OCI-LY1 (cell line): ENCODE data around the gene ZMYND15.

Source experiments
- H2AFZ ChIP-seq: fragments of 200-600 bp; sonication (generic), shearing (Covaris generic); 2 replicates; pipeline ENCODE4 v1.6.0; 2014; ENCODE audit warnings: antibody characterized with exemption, mild to moderate bottlenecking, low read length
- H3F3A ChIP-seq: fragments of 200-600 bp; sonication (generic), shearing (Covaris generic); 2 replicates; pipeline ENCODE4 v1.6.0; 2014; ENCODE audit warnings: mild to moderate bottlenecking, antibody characterized with exemption, low read length, moderate library complexity; ENCODE audit not compliant: insufficient read depth
- H3K27ac ChIP-seq: fragments of 200-600 bp; sonication (generic); 2 replicates; pipeline ENCODE4 v1.5.1; 2014; ENCODE audit warnings: low read length, mixed run types, mild to moderate bottlenecking, low read depth; ENCODE audit not compliant: poor library complexity, severe bottlenecking
- H3K27me3 ChIP-seq: fragments of 200-600 bp; sonication (generic); 2 replicates; pipeline ENCODE4 v1.6.0; 2014; ENCODE audit warnings: antibody characterized with exemption, mild to moderate bottlenecking, low read length, moderate library complexity; ENCODE audit not compliant: insufficient read depth
- H3K36me3 ChIP-seq: fragments of 200-600 bp; sonication (generic); 2 replicates; pipeline ENCODE4 v1.6.1; 2014; ENCODE audit warnings: mild to moderate bottlenecking, antibody characterized with exemption, low read length, moderate library complexity, mixed read lengths; ENCODE audit not compliant: insufficient read depth
- H3K4me1 ChIP-seq: fragments of 200-600 bp; sonication (generic); 2 replicates; pipeline ENCODE4 v1.5.1; 2014; ENCODE audit warnings: mild to moderate bottlenecking, low read length, moderate library complexity; ENCODE audit not compliant: insufficient read depth, severe bottlenecking
- H3K4me2 ChIP-seq: fragments of 200-600 bp; sonication (generic), shearing (Covaris generic); 2 replicates; pipeline ENCODE4 v1.6.1; 2014; ENCODE audit warnings: low read length
- H3K4me3 ChIP-seq: fragments of 200-600 bp; sonication (generic); 2 replicates; pipeline ENCODE4 v1.5.1; 2014; ENCODE audit warnings: low read length, low read depth, mild to moderate bottlenecking, mixed read lengths; ENCODE audit not compliant: poor library complexity, severe bottlenecking
- H3K79me2 ChIP-seq: fragments of 200-600 bp; shearing (Covaris generic); 2 replicates; pipeline ENCODE4 v1.6.1; 2016; ENCODE audit warnings: mixed run types, low read length, mixed read lengths; ENCODE audit not compliant: insufficient read depth
- H3K9ac ChIP-seq: fragments of 200-600 bp; sonication (generic), shearing (Covaris generic); 2 replicates; pipeline ENCODE4 v1.6.1; 2014; ENCODE audit warnings: mild to moderate bottlenecking, low read length, mixed read lengths
- H3K9me2 ChIP-seq: fragments of 200-600 bp; sonication (generic), shearing (Covaris generic); 2 replicates; pipeline ENCODE4 v1.6.1; 2014; ENCODE audit warnings: low read depth, mild to moderate bottlenecking, low read length, mixed read lengths
- H3K9me3 ChIP-seq: fragments of 200-600 bp; shearing (Covaris generic); 2 replicates; pipeline ENCODE4 v1.6.1; 2014; ENCODE audit warnings: low read length, mixed read lengths
- H4K20me1 ChIP-seq: fragments of 200-600 bp; sonication (generic), shearing (Covaris generic); 2 replicates; pipeline ENCODE4 v1.6.0; 2016; ENCODE audit warnings: mild to moderate bottlenecking, low read length; ENCODE audit not compliant: insufficient read depth
- CTCF ChIP-seq: fragments of 200-600 bp; sonication (generic), shearing (Covaris generic); IDR thresholded peaks from 2 replicates; pipeline ENCODE4 v1.5.1; 2017; ENCODE audit warnings: mild to moderate bottlenecking, antibody characterized with exemption, low read length, moderate library complexity, mixed read lengths
- EZH2 ChIP-seq: fragments of 200-600 bp; sonication (generic), shearing (Covaris generic); IDR thresholded peaks from 2 replicates; pipeline ENCODE4 v1.8.0; 2017; ENCODE audit warnings: borderline replicate concordance, mixed run types, mild to moderate bottlenecking, antibody characterized with exemption, low read length, moderate library complexity, mixed read lengths

Gene ZMYND15

GRCh38 chr17:4715063-4715744, 24.4 kb upstream of the ZMYND15 start:
- H3K4me3 ChIP-seq = no peak overlapping the region
- no peaks in the 10 kb centered on the region for H3K9me3 ChIP-seq
- H3K9ac ChIP-seq = no peak overlapping the region; the same call in 1 of the 2 replicates
- no peaks in the 10 kb centered on the region for H4K20me1 ChIP-seq
- H3K79me2 ChIP-seq = no peaks in the 10 kb centered on the region
- H3K4me1 ChIP-seq = peaks cover 44% of the 10 kb centered on the region
- no peak for TF ChIP-seq EZH2
- no peak for TF ChIP-seq CTCF
- H3K36me3 ChIP-seq = peaks cover 33% of the 10 kb centered on the region
- H3K27me3 ChIP-seq = no peaks in the 10 kb centered on the region
- peak overlapping the region; percentile 7 for H3K27ac ChIP-seq
- H3F3A ChIP-seq = no peaks in the 10 kb centered on the region
- no peak overlapping the region for H2AFZ ChIP-seq
- H3K4me2 ChIP-seq = peak overlapping the region; percentile 27; the same call in 1 of the 2 replicates
- H3K9me2 ChIP-seq = no peaks in the 10 kb centered on the region

DNA sequence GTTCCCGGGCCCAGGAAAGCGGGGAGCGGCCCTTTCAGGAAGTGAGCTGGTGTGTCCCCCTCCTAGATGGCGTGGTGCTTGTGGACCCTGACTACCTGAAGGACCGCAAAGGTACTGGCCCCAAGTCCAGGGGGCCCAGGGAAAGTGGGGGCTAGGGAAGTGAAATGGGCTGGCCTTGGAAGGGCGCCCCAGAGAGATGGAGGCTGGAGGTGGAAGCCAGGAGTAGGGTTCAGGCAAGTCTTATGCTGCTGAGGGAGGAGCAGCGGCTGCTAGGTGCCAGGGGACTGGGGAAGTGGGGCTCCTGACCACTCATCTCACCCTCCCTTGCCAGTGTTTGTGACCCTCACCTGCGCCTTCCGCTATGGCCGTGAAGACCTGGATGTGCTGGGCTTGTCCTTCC, 23.6 kb upstream of the ZMYND15 start:
- Histone ChIP-seq H3K4me2 (no peak overlapping the region), H3K27me3 (no peaks in the 10 kb centered on the region), H3F3A (no peaks in the 10 kb centered on the region), H4K20me1 (no peaks in the 10 kb centered on the region), H3K79me2 (no peaks in the 10 kb centered on the region), H3K9me2 (no peaks in the 10 kb centered on the region), H3K4me3 (no peak overlapping the region), H3K9me3 (no peaks in the 10 kb centered on the region), H3K36me3 (peaks cover 39% of the 10 kb centered on the region), H3K4me1 (peaks cover 50% of the 10 kb centered on the region), H3K27ac (no peak overlapping the region), H2AFZ (no peak overlapping the region), H3K9ac (no peak overlapping the region)
- TF ChIP-seq CTCF = no peak
- no peak for TF ChIP-seq EZH2

DNA sequence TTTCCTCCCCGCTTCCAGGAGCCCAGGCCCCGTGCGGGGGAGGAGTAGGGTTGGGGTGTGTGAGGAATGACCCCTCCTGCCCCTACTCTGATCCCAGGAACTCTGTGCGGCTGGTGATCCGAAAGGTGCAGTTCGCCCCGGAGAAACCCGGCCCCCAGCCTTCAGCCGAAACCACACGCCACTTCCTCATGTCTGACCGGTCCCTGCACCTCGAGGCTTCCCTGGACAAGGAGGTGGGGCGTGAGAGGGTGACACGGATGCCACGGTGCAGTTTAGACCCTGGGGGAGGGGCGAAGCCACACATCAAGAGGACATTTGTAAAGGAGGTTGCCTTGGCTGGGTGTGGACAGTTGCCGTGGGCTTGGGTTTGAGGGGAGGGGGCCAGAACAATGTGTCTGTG, 21.8 kb upstream of the ZMYND15 start:
- H3K27me3 ChIP-seq = no peaks in the 10 kb centered on the region
- no peak overlapping the region for H3K27ac ChIP-seq
- no peak overlapping the region for H3K4me3 ChIP-seq
- H3K4me2 ChIP-seq = no peak overlapping the region
- H3K36me3 ChIP-seq = peaks cover 39% of the 10 kb centered on the region
- H3K79me2 ChIP-seq = no peaks in the 10 kb centered on the region
- H3K4me1 ChIP-seq = peaks cover 52% of the 10 kb centered on the region
- TF ChIP-seq EZH2 = no peak
- no peak for TF ChIP-seq CTCF
- H3K9ac ChIP-seq = no peak overlapping the region
- no peaks in the 10 kb centered on the region for H3K9me3 ChIP-seq
- no peaks in the 10 kb centered on the region for H3K9me2 ChIP-seq
- no peak overlapping the region for H2AFZ ChIP-seq
- no peaks in the 10 kb centered on the region for H3F3A ChIP-seq
- no peaks in the 10 kb centered on the region for H4K20me1 ChIP-seq
